ENCODE results near the gene CNNM2.

DNA sequence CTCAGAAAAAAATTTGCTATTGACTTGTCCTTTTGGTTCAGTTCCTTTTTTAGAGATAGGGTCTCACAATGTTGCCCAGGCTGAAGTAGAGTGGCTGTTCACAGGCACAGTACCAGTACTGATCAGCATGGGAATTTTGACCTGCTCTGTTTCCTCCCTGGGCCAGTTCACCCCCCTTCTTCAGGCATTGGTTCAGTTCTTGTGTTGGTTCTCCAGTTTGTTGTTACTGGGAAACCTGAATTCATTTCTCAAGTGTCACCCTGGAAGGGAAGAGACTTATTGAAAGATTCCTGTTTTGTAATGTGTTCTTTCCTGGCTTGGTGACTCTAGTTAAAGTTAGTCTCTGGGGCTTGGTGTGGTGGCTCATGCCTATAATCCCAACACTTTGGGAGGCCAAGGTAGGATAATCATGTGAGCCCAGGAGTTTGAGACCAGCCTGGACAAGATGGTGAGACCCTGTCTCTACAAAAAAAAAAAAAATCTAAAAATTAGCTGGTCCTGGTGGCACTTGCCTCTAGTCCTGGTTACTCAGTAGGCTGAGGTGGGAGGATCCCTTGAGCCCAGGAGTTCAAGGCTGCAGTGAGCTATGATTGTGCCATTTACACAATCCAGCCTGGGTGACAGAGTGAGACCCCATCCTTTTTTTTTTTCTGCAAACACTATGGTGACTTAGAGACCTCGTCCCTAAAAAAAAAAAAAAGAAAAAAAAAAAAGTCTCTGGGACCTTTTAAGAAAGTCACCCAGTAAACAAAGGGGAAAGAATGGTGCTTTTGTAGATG, 52.7 kb downstream of the CNNM2 start:
- no peak for TF ChIP-seq CTCF (IDR thresholded peaks at IDR 0.05; ENCODE audit: insufficient read depth, low read length)
- no peak for TF ChIP-seq REST (IDR thresholded peaks at IDR 0.05; ENCODE audit: insufficient replicate concordance, low read depth)
- TF ChIP-seq GABPA (IDR thresholded peaks at IDR 0.05; ENCODE audit: low read depth), result no peak
- no peak for TF ChIP-seq POLR2AphosphoS5 (IDR thresholded peaks at IDR 0.05; ENCODE audit: low read depth)
- TF ChIP-seq SPI1 (IDR thresholded peaks at IDR 0.05; ENCODE audit: borderline replicate concordance, low read depth), result no peak
